GM18502 (cell line): Measurements from ENCODE around the gene CCDC40.

Experiments
- ATAC-seq: cut with Tn5 transposase; IDR thresholded peaks from one replicate; pipeline ENCODE4 v1.9.1; 2021; ENCODE audit warnings: mild to moderate bottlenecking; ENCODE audit not compliant: unreplicated experiment, poor library complexity

CCDC40 gene

GRCh38 chr17:80018917-80019651, 17.4 kb upstream of the CCDC40 start:
- no peak for ATAC-seq

- ATAC-seq = no peak
These were observed 14.8 kb upstream of the CCDC40 start for GRCh38 chr17:80021600-80021999.

GRCh38 chr17:80023481-80024205, 12.8 kb upstream of the CCDC40 start:
- no peak for ATAC-seq

GRCh38 chr17:80024206-80024972, 12.1 kb upstream of the CCDC40 start:
- no peak for ATAC-seq

- no peak for ATAC-seq
These were observed 11.3 kb upstream of the CCDC40 start for GRCh38 chr17:80025140-80025539.

- no peak for ATAC-seq
These were observed 10.6 kb upstream of the CCDC40 start for GRCh38 chr17:80025796-80026195.

- no peak for ATAC-seq
These were observed 9.9 kb upstream of the CCDC40 start for GRCh38 chr17:80026359-80027042.

GRCh38 chr17:80027043-80027435, 9.4 kb upstream of the CCDC40 start:
- no peak for ATAC-seq

- ATAC-seq = no peak
These were observed 8.4 kb upstream of the CCDC40 start for GRCh38 chr17:80028030-80028429.

GRCh38 chr17:80029258-80029974, 7.0 kb upstream of the CCDC40 start:
- ATAC-seq = no peak

- no peak for ATAC-seq
These were observed 5.6 kb upstream of the CCDC40 start for GRCh38 chr17:80030730-80031410.

- ATAC-seq = no peak
These were observed 4.6 kb upstream of the CCDC40 start for GRCh38 chr17:80031691-80032430.

GRCh38 chr17:80032614-80033171, 3.7 kb upstream of the CCDC40 start:
- ATAC-seq = no peak

GRCh38 chr17:80033840-80034239, 2.6 kb upstream of the CCDC40 start:
- no peak for ATAC-seq

GRCh38 chr17:80034791-80035686, 1.4 kb upstream of the CCDC40 start:
- peak; percentile 10 for ATAC-seq

GRCh38 chr17:80035687-80035936, 830 bp upstream of the CCDC40 start, which contains the start of gene TBC1D16:
Gene TBC1D16, minus strand, starts transcription at chr17:80035872. Its CDS starts 22,325 bp downstream, at chr17:80013547.
- no peak for ATAC-seq

- peak; percentile 10 for ATAC-seq
These were observed 454 bp downstream of the CCDC40 start for GRCh38 chr17:80036715-80037477.
